DND-41 (cell line): ENCODE results near the gene STK11IP.

Source experiments
- EZH2 ChIP-seq: IDR thresholded peaks from 3 replicates; pipeline ENCODE4 v1.6.1; 2012; ENCODE audit warnings: borderline replicate concordance, low read depth, mild to moderate bottlenecking, moderate library complexity, low read length, inconsistent platforms; ENCODE audit not compliant: severe bottlenecking
- TF ChIP-seq, protein P1 (sequence below): IDR thresholded peaks from 2 replicates; pipeline ENCODE4 v1.5.1; 2012; ENCODE audit warnings: borderline replicate concordance, low read length, moderate library complexity, mild to moderate bottlenecking; ENCODE audit not compliant: poor library complexity, severe bottlenecking; ENCODE audit errors: extremely low read depth

GRCh38 chr2:219557791-219558785 lies 39.6 kb upstream of the STK11IP start:
- TF ChIP-seq, protein P1, sequence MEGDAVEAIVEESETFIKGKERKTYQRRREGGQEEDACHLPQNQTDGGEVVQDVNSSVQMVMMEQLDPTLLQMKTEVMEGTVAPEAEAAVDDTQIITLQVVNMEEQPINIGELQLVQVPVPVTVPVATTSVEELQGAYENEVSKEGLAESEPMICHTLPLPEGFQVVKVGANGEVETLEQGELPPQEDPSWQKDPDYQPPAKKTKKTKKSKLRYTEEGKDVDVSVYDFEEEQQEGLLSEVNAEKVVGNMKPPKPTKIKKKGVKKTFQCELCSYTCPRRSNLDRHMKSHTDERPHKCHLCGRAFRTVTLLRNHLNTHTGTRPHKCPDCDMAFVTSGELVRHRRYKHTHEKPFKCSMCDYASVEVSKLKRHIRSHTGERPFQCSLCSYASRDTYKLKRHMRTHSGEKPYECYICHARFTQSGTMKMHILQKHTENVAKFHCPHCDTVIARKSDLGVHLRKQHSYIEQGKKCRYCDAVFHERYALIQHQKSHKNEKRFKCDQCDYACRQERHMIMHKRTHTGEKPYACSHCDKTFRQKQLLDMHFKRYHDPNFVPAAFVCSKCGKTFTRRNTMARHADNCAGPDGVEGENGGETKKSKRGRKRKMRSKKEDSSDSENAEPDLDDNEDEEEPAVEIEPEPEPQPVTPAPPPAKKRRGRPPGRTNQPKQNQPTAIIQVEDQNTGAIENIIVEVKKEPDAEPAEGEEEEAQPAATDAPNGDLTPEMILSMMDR = no peak
- no peak for TF ChIP-seq EZH2
